Measurements from ENCODE around the gene PSME2.

Gene PSME2

GRCh38 chr14:24093901-24094840, 52.2 kb downstream of the PSME2 start, which contains the start of gene PCK2:
Gene PCK2 (plus strand): TSS chr14:24094311. CDS start chr14:24094406, 95 bp downstream.
- H3K36me3 ChIP-seq (ENCODE audit: insufficient read depth, low read length): peaks cover 18% of the 10 kb centered on the region; the same call in 1 of the 2 replicates
- peak within 1 kb of the TSS; percentile 92 for H3K27ac ChIP-seq
- no peaks in the 10 kb centered on the region for H3K9me3 ChIP-seq (ENCODE audit: low read depth, low read length)
- peak within 1 kb of the TSS; percentile 90 for H3K4me3 ChIP-seq
- H3K9ac ChIP-seq (ENCODE audit: insufficient read length): peak within 1 kb of the TSS; percentile 99
- no peak for TF ChIP-seq FOXP2 (optimal IDR thresholded peaks at IDR 0.05; ENCODE audit: control extremely low read depth, extremely low read length, insufficient read depth)
- peak; percentile 81 for TF ChIP-seq POLR2AphosphoS5 (IDR thresholded peaks at IDR 0.05; ENCODE audit: borderline replicate concordance, low read depth, low read length)
- peak; percentile 59 for DNase-seq (ENCODE audit: low read depth, low spot score)
